GM10847 (cell line): ENCODE data around the gene STAT1.

Experiments used
- POLR2A ChIP-seq: IDR thresholded peaks from 2 replicates; pipeline ENCODE4 v1.6.1; 2011; ENCODE audit not compliant: insufficient read length; ENCODE audit errors: extremely low read depth

Gene STAT1

DNA sequence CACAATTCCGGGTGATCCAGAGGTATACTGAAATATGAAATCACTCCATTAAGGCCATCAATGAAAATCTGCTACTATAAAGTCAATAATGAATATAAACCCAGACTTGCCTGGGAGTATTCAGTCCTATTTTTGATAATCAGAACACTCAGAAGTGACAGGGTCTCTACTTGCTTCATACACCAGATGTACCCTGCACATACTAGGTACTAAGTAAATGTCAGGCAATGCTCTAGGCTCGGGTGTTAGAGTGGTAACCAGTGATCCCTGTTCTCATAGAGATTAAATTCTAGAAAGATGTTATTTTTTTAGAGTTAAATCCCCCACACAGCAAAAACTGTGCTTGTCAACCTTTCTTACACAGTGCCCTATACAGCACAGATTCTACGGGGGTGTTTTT is 12.3 kb downstream of the STAT1 start:
- no peak for TF ChIP-seq POLR2A

DNA sequence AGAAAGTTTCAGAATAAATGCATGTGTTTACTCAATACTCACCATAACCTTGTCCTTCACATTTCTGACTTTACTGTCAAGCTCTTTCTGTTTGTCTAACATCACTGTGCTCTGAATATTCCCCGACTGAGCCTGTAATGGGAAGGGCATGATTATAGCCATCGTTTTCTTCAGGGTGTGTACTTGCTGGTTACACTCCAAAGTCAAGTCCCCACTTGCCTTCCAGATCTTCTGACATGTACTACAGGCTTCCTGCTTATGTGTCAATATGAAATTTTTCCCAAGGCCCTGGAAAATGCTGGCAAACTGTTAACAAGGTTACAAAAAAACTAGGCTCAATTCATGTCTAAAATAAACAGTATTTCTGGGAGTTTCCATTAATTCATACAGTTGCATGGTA is 12.9 kb downstream of the STAT1 start:
- no peak for TF ChIP-seq POLR2A

- TF ChIP-seq POLR2A: no peak
Measured at GRCh38 chr2:190999949-191000665, 13.9 kb downstream of the STAT1 start.

DNA sequence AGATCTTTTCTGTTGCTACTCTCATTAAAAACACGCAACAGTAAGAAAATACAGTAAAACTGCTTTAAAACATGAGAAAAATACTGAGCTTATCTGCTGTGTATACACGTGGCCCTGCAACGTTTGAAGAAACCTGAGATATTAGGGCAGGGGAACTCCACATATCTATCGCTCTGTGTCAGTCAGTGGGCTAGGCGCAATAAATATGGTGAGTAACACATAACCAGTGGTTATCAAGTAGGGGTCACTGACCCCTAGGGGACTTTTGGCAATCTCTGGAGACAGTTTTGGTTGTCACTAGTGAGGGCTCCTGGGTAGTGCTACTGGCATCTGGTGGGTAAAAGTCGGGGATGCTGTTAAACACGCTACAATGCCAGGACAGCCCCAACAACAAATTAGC is 14.9 kb downstream of the STAT1 start:
- TF ChIP-seq POLR2A: no peak

GRCh38 chr2:190997526-190998113 is 16.4 kb downstream of the STAT1 start:
- TF ChIP-seq POLR2A: no peak

DNA sequence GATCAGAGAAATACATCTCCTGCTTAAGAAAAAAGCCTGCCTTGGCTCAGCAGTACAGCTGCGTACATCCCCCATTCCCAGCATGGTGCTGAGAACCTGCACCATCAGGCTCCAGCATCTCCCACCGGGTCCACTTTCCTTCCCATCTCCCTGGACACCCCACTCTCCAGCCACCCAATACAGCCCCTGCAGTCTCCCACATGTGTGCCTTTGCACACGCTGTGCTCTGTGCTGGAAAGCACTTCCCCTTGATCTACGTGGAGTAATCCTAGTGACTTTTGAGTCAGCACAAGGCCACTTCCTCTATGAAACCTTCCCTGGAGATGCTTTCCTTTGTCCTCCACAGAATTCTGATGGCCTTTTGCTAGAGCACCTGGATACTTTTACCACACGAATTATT is 17.0 kb downstream of the STAT1 start:
- TF ChIP-seq POLR2A: no peak

DNA sequence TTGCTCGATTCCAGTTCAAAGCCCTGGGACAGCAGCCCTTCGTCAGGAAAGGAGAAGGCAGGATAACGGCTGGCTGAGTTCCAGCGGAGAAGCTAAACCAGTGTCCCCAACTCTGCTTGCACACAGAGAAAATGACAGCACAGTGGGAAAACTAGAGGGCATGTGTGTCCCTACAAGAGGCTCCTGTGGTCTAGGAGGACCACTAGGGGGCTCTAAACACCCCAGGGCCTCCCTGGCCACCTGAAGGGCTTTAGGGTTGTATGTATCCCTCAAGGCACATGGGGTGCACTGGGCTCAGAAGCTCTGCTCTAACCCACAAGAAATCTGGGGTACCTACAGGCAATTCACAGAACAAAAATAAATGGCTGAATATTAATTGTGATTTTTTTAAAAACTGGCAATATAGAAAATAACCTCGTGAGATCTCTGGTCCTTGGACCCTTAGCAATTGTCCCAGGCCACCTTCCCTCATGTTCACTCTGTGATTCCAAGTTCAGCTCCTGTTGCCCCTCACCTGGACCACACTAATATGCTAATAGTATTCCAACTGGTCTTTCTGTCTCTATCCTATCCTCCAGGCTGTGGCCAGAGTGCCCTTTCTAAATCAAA is 17.5 kb downstream of the STAT1 start:
- no peak for TF ChIP-seq POLR2A

GRCh38 chr2:190994148-190994547 is 19.8 kb downstream of the STAT1 start:
- TF ChIP-seq POLR2A: no peak

GRCh38 chr2:190993292-190993643 is 20.7 kb downstream of the STAT1 start:
- no peak for TF ChIP-seq POLR2A

GRCh38 chr2:190990132-190990531 is 23.8 kb downstream of the STAT1 start:
- no peak for TF ChIP-seq POLR2A

DNA sequence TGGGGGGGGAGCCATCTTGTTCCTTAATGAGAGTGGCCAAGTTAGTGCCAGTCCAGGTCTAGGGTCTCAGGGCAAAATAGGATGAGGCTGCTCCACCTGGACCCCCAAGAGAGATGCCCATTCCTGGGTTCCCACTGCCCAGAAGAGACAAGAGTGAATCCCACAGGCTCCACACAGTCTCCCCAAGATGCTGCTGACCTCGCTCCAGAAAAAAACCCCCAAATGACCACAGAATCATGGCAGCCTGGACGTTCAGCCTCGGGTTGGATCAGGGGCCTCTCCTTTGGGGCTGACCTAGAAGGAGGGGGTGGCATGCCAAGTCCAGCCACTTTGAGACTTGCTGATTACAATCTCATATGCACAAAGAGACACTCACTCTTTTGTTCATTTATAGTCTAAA is 25.1 kb downstream of the STAT1 start:
- no peak for TF ChIP-seq POLR2A

GRCh38 chr2:190987938-190988337 is 26.0 kb downstream of the STAT1 start:
- no peak for TF ChIP-seq POLR2A

DNA sequence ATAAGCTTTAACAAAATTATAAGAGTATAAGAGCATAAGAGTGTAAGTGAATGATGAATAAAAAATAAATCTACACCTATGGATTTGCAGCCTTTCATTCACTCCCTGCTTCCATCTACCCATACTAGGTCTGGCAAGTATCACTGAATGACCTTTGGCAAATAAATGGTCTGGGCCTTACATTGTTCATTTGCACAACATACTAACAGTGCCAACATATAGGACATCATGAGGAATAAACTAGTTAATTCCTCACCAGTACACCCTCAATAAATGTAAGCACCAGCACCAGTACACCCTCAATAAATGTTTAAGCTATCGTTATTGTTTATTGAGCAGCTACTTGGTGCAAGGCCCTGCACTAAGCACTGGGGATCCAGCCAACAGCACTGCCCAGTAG is 26.9 kb downstream of the STAT1 start:
- TF ChIP-seq POLR2A: no peak

DNA sequence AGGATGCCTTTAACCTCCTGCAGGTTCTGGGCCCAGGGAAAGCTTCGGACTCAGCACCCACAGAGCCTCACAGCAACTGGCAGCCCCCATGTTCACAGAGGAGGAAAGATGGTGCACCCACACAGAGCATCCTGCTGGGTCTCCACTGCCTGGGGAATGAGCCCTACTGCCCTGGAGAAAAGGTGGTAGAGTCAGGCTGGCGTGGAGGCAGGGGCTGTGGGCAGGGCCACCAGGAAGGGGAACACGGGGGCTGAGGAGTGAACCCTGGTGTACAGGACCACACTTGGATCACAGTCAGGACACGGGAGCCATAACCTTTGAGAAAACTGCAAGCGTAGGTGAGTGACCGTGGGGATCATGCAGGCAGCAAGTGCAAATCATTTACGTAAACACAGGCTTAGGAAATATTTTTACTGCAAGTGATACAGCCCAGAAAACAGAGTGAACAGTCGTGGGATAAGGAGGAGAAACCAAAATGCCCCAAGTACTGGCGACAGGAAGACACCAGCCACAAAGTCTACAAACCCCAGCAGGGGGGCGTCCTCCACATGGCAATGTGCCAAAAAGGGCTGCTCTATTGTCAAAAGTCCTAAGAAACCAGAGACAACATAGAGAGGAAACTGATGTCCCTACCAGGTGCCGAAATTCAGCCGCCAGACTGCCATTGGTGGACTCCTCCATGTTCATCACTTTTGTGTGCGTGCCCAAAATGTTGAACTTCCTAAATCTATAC is 27.6 kb downstream of the STAT1 start:
- TF ChIP-seq POLR2A: no peak

- no peak for TF ChIP-seq POLR2A
Measured at GRCh38 chr2:190984595-190984994, 29.4 kb downstream of the STAT1 start.
